H1 (cell line): ENCODE results near the gene SLC35B1. TPM values are rescaled to one million over a fixed set of nuclear protein-coding genes. Genes with fewer than 3 reads are reported as not detected.

Source experiments
- CTCF ChIA-PET: fragments of 300-600 bp; sonication (Branson Sonifier 250); formaldehyde crosslinking; loops from one replicate; lab custom pipeline; 2021; ENCODE audit not compliant: partially characterized antibody; lab: Charles Lee
- POLR2A ChIA-PET: fragments of 300-600 bp; sonication (Branson Sonifier 250); formaldehyde crosslinking; loops from one replicate; lab custom pipeline; 2021; ENCODE audit warnings: inconsistent platforms; ENCODE audit not compliant: partially characterized antibody; lab: Charles Lee
- DNase-seq, 2 experiments: peaks; one replicate each; pipeline versions ENCODE4 v3.0.0 to v3.0.0-alpha.2; 2010 to 2022; ENCODE audit warnings: low spot score in 2 of 2, low read depth in 1 of 2, mixed read lengths in 1 of 2
- FAIRE-seq: peaks from 2 replicates; lab custom pipeline; 2011; peaks lifted over from hg19 to GRCh38; lab: Jason Lieb, UNC
- H2AFZ ChIP-seq: 2 replicates; pipeline ENCODE4 v1.8.1; 2012; ENCODE audit warnings: low read length, inconsistent platforms
- H2AK5ac ChIP-seq: 2 replicates; pipeline ENCODE4 v1.6.1; 2013; ENCODE audit warnings: low read depth, low read length
- H2BK120ac ChIP-seq: replicated peaks from 2 replicates; pipeline ENCODE3; 2013; ENCODE audit warnings: low read depth, low read length, inconsistent platforms
- H2BK12ac ChIP-seq: 2 replicates; pipeline ENCODE4 v1.6.1; 2013; ENCODE audit warnings: low read depth, low read length
- H2BK15ac ChIP-seq: 2 replicates; pipeline ENCODE4 v1.6.1; 2013; ENCODE audit warnings: low read length
- H2BK20ac ChIP-seq: 2 replicates; pipeline ENCODE4 v1.6.1; 2013; ENCODE audit warnings: low read length
- H2BK5ac ChIP-seq: 2 replicates; pipeline ENCODE4 v1.6.1; 2013; ENCODE audit warnings: low read depth, low read length
- H3K14ac ChIP-seq: 2 replicates; pipeline ENCODE4 v1.6.1; 2013; ENCODE audit warnings: inconsistent platforms; ENCODE audit not compliant: insufficient read length
- H3K18ac ChIP-seq: 2 replicates; pipeline ENCODE4 v1.6.1; 2013; ENCODE audit warnings: low read length; ENCODE audit errors: extremely low read depth
- H3K23ac ChIP-seq: 2 replicates; pipeline ENCODE4 v1.6.1; 2013; ENCODE audit warnings: inconsistent platforms; ENCODE audit not compliant: insufficient read length
- H3K23me2 ChIP-seq: 2 replicates; pipeline ENCODE4 v1.6.1; 2013; ENCODE audit warnings: low read depth, low read length
- H3K27ac ChIP-seq: 2 replicates; pipeline ENCODE4 v1.6.1; 2011; ENCODE audit warnings: low read depth, low read length, inconsistent platforms
- H3K27me3 ChIP-seq, 4 experiments: replicated peaks in 1 of 4; 1 replicate in 1 of 4; 2 replicates in 3 of 4; pipeline versions ENCODE4 v1.6.1 to v1.8.1; 2011 to 2013; ENCODE audit warnings: low read length in 3 of 4, mild to moderate bottlenecking in 3 of 4, inconsistent platforms in 2 of 4, mixed read lengths in 2 of 4, moderate library complexity in 1 of 4; ENCODE audit not compliant: control insufficient read depth in 3 of 4, insufficient read depth in 3 of 4; ENCODE audit errors: extremely low read depth in 1 of 4
- H3K36me3 ChIP-seq, 4 experiments: 2 replicates each; pipeline versions ENCODE4 v1.6.1 to v1.8.1; 2011 to 2013; ENCODE audit warnings: mild to moderate bottlenecking in 4 of 4, low read length in 3 of 4, moderate library complexity in 2 of 4, control low read depth in 1 of 4, inconsistent platforms in 1 of 4; ENCODE audit not compliant: insufficient read depth in 4 of 4, control insufficient read depth in 2 of 4
- H3K4ac ChIP-seq: replicated peaks from 2 replicates; pipeline ENCODE3; 2013; ENCODE audit warnings: low read length, low read depth, mixed read lengths, inconsistent platforms; ENCODE audit not compliant: insufficient read length
- H3K4me1 ChIP-seq, 4 experiments: replicated peaks in 1 of 4; 1 replicate in 1 of 4; 2 replicates in 3 of 4; pipeline versions ENCODE4 v1.6.1 to v1.8.1; 2011 to 2013; ENCODE audit warnings: low read length in 3 of 4, inconsistent platforms in 2 of 4, mixed read lengths in 1 of 4; ENCODE audit not compliant: insufficient read depth in 4 of 4, control insufficient read depth in 3 of 4
- H3K4me2 ChIP-seq, 2 experiments: 2 replicates each; pipeline versions ENCODE4 v1.6.1 to v1.8.1; 2011 to 2013; ENCODE audit warnings: low read depth in 2 of 2, low read length in 2 of 2, control low read depth in 1 of 2, inconsistent platforms in 1 of 2, mild to moderate bottlenecking in 1 of 2; ENCODE audit not compliant: insufficient read depth in 1 of 2
- H3K4me3 ChIP-seq, 4 experiments: fragments of 200-600, 300-600 bp in 1 of 4; sonication (generic), shearing (Covaris generic), sonication (Bioruptor Twin) in 1 of 4; 2 replicates each; pipeline versions ENCODE4 v1.5.1 to v1.8.1; 2011 to 2016; ENCODE audit warnings: low read length in 4 of 4, low read depth in 3 of 4, control low read depth in 2 of 4, inconsistent platforms in 2 of 4, mild to moderate bottlenecking in 2 of 4, mixed read lengths in 1 of 4, moderate library complexity in 1 of 4; ENCODE audit not compliant: insufficient read depth in 2 of 4; ENCODE audit errors: extremely low read depth in 1 of 4
- H3K56ac ChIP-seq: replicated peaks from 2 replicates; pipeline ENCODE3; 2013; ENCODE audit warnings: low read depth, mild to moderate bottlenecking, mixed read lengths, low read length, inconsistent platforms; ENCODE audit not compliant: insufficient read length
- H3K79me1 ChIP-seq: 2 replicates; pipeline ENCODE4 v1.6.1; 2013; ENCODE audit warnings: low read depth, low read length, control low read depth
- H3K79me2 ChIP-seq, 2 experiments: 2 replicates each; pipeline versions ENCODE4 v1.6.1 to v1.8.1; 2012 to 2013; ENCODE audit warnings: low read length in 2 of 2, mild to moderate bottlenecking in 2 of 2, inconsistent platforms in 1 of 2; ENCODE audit not compliant: insufficient read depth in 2 of 2, control insufficient read depth in 1 of 2
- H3K9ac ChIP-seq, 4 experiments: replicated peaks in 1 of 4; 1 replicate in 1 of 4; 2 replicates in 3 of 4; pipeline versions ENCODE4 v1.6.1 to v1.8.1; 2011 to 2013; ENCODE audit warnings: low read depth in 3 of 4, low read length in 3 of 4, control low read depth in 2 of 4, mild to moderate bottlenecking in 2 of 4, moderate library complexity in 2 of 4, inconsistent platforms in 1 of 4; ENCODE audit errors: extremely low read depth in 1 of 4
- H3K9me3 ChIP-seq, 2 experiments: 2 replicates each; pipeline versions ENCODE4 v1.6.1 to v1.8.1; 2012 to 2013; ENCODE audit warnings: mild to moderate bottlenecking in 2 of 2, moderate library complexity in 2 of 2, control low read depth in 1 of 2, inconsistent platforms in 1 of 2, low read depth in 1 of 2, low read length in 1 of 2, mixed read lengths in 1 of 2; ENCODE audit not compliant: insufficient read depth in 2 of 2
- H4K20me1 ChIP-seq, 2 experiments: replicated peaks in 1 of 2; 2 replicates each; pipeline versions ENCODE3 to v1.8.1; 2011 to 2013; ENCODE audit warnings: inconsistent platforms in 2 of 2, low read length in 2 of 2, mild to moderate bottlenecking in 1 of 2; ENCODE audit not compliant: insufficient read depth in 2 of 2, control insufficient read depth in 1 of 2
- H4K5ac ChIP-seq: 2 replicates; pipeline ENCODE4 v1.6.1; 2013; ENCODE audit warnings: low read length, low read depth, mixed read lengths, inconsistent platforms; ENCODE audit not compliant: insufficient read length
- H4K8ac ChIP-seq: 2 replicates; pipeline ENCODE4 v1.8.0; 2013; ENCODE audit warnings: mild to moderate bottlenecking, moderate library complexity, low read length, inconsistent platforms; ENCODE audit not compliant: insufficient read depth; ENCODE audit errors: extremely low read depth
- H4K91ac ChIP-seq: replicated peaks from 2 replicates; pipeline ENCODE3; 2013; ENCODE audit warnings: low read length, mixed read lengths, inconsistent platforms; ENCODE audit not compliant: insufficient read length
- CEBPB ChIP-seq: IDR thresholded peaks from 2 replicates; pipeline ENCODE4 v1.6.1; 2012; ENCODE audit warnings: low read depth, low read length
- GTF2F1 ChIP-seq: IDR thresholded peaks from 2 replicates; pipeline ENCODE4 v1.6.1; 2012; ENCODE audit warnings: low read depth, low read length, improper control_type of control experiment, borderline replicate concordance
- WGBS, 2 experiments: shearing (Covaris generic) in 1 of 2; methylation state at CpG; one replicate each; pipeline versions ENCODE4 v1.1.6 to v1.1.7; 2013 to 2015; ENCODE audit warnings: low lambda C conversion rate in 2 of 2, mixed read lengths in 2 of 2, inconsistent platforms in 1 of 2, low coverage in 1 of 2, missing lambda C conversion rate in 1 of 2; ENCODE audit not compliant: insufficient replicate concordance in 2 of 2, insufficient coverage in 1 of 2, insufficient read length in 1 of 2; ENCODE audit errors: extremely low coverage in 1 of 2, missing lambda C conversion rate in 1 of 2; 5-methylcytosine and 5-hydroxymethylcytosine counted together
- polyA plus RNA-seq, 7 experiments: library from polyadenylated mRNA; depleted of rRNA in 3 of 7; stranded (reverse) in 5 of 7; unstranded in 2 of 7; fragments of >200 nt in 5 of 7; fragments of 200-250 nt in 2 of 7; gene quantifications; 1 replicate in 5 of 7; 2 replicates in 1 of 7; 4 replicates in 1 of 7; pipeline versions ENCODE4 v1.2.1 to v1.2.3, GENCODE V29; 2011 to 2013; ENCODE audit warnings: missing spikeins in 2 of 7, mixed read lengths in 2 of 7
- total RNA-seq: library from RNA; stranded (reverse); fragmentation: NEBNext Ultra II Directional; extraction: Animal tissue kit (Norgen Biotek cat#: 25700); gene quantifications from 2 replicates; pipeline ENCODE4 v1.2.1, GENCODE V29; 2021

Gene SLC35B1
- total and polyA plus RNA-seq, 2 of the 8 experiments (the other 6 are each of a cell fraction or from before 2014, with no cell fraction given), result 56.5 to 87.7 TPM

DNA sequence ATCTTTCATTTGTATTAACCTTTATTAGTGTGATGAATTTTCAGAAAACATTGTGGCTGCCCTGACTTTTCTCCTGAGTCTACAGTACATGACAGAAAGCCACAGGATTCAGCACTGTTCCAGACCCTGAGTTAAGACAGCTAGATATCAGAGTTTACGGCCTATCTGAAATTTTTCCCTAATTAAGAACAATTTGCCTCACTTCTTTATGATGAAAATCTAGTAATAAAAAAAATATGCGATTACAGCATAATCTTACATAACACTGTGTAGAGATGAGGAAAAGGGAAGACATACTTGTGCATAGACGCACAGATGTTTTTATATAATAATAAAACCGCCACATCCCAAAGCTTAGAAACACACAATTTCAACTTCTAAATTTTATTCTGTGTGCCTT, 37.1 kb downstream of the SLC35B1 start:
- Histone ChIP-seq H3K9ac (no peak overlapping the region), H4K20me1 (no peaks in the 10 kb centered on the region), H3K23me2 (no peaks in the 10 kb centered on the region), H2BK120ac (no peak overlapping the region), H3K4me2 (no peak overlapping the region), H2BK20ac (no peak overlapping the region), H2BK5ac (no peak overlapping the region), H2BK15ac (no peak overlapping the region), H3K56ac (no peak overlapping the region), H3K9me3 (no peaks in the 10 kb centered on the region), H3K4me1 (no peaks in the 10 kb centered on the region), H2AFZ (no peak overlapping the region), H3K23ac (no peak overlapping the region), H3K27me3 (no peaks in the 10 kb centered on the region), H4K8ac (no peak overlapping the region), H4K91ac (no peak overlapping the region), H3K79me2 (peaks cover 0 to 73% of the 10 kb centered on the region in 2 experiments; a peak in 2 of 4 replicates), H3K79me1 (peaks cover 2% of the 10 kb centered on the region), H3K27ac (no peak overlapping the region), H2AK5ac (no peak overlapping the region), H3K4ac (no peak overlapping the region)
- no peak for DNase-seq
- no peak for FAIRE-seq
- 94% methylated on average over 4 of the region's 4 CpGs; no CpG with 5 or more reads in 1 of the 2 experiments for WGBS, 2 experiments
- POLR2A ChIA-PET, result interaction anchor here (1.3 kb wide), 1 partner anchor 9 kb away, joined by 4 read pairs; no protein-coding TSS in a partner anchor
- TF ChIP-seq CEBPB (no peak), GTF2F1 (no peak)
- TF ChIP-seq, all 59 proteins: peak for 0
- CTCF ChIA-PET, result interaction anchor here (1.1 to 1.8 kb wide), 4 partner anchors 9 to 101 kb away, joined by 3 to 4 read pairs (median 3); no protein-coding TSS in a partner anchor
- Histone ChIP-seq H3K4me3 (no peak overlapping the region), H3K36me3 (no peaks in the 10 kb centered on the region; a peak in 1 of 8 replicates), H4K5ac (no peak overlapping the region), H3K18ac (no peak overlapping the region), H3K14ac (no peak overlapping the region), H2BK12ac (no peak overlapping the region)
